HG03045 (cell line): Measurements from ENCODE around the gene ZNF503.

ENCODE experiments used
- ATAC-seq: cut with Tn5 transposase; IDR thresholded peaks from one replicate; pipeline ENCODE4 v1.9.1; 2021; ENCODE audit warnings: mild to moderate bottlenecking, moderate library complexity; ENCODE audit not compliant: unreplicated experiment

ZNF503 gene

GRCh38 chr10:75401569-75402485, at the start of gene ZNF503:
Gene ZNF503, minus strand, starts transcription at chr10:75401764. Its CDS starts 345 bp downstream, at chr10:75401419.
- peak; percentile 46 for ATAC-seq

GRCh38 chr10:75450644-75451640, 49.4 kb upstream of the ZNF503 start:
- no peak for ATAC-seq

GRCh38 chr10:75450075-75450445, 48.5 kb upstream of the ZNF503 start:
- no peak for ATAC-seq

GRCh38 chr10:75449382-75450074, 48.0 kb upstream of the ZNF503 start:
- ATAC-seq, result no peak

- ATAC-seq, result no peak
These were observed 46.6 kb upstream of the ZNF503 start for GRCh38 chr10:75448166-75448565.

DNA sequence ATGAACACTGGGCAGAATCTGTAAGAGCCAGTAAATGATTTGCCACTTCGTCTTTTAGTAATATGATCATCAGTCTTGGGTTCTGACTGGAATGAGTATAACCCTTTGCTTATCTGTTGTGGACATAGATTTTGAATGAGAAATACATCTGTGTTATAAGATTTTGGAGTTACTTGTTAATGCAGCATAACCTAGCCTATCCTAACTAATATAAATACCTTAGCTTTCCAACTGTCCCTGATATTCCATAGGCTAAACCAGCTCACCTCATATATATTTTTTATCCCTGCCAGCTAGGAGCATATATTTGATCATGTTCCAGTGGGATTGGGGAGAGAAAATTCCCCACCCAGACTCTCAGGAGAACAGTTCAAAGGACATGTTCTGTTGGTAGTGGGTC, 44.9 kb upstream of the ZNF503 start:
- ATAC-seq, result no peak

DNA sequence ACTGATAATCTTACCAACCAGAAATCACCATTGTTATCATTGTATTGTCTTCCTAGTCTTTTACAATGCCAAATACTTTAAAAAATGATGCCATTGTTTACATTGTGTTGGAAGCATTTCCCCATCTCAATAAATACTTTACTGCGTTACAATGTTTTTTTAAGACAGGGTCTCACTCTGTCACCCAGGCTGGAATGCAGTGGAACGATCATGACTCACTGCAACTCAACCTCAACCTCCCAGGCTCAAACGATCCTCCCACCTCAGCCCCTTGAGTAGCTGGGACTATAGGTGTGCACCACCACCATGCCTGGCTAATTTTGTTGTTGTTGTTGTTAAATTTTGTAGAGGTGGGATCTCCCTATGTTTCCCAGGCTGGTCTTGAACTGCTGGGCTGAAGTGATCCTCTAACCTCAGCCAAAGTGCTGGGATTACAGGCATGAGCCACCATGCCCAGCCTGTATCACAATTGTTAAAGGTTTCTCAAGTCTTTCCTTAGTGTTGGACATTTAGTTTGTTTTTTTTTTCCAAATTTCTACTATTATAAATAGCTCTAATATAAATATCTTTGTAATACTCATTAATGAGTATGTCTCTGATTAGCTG, 43.3 kb upstream of the ZNF503 start:
- no peak for ATAC-seq

DNA sequence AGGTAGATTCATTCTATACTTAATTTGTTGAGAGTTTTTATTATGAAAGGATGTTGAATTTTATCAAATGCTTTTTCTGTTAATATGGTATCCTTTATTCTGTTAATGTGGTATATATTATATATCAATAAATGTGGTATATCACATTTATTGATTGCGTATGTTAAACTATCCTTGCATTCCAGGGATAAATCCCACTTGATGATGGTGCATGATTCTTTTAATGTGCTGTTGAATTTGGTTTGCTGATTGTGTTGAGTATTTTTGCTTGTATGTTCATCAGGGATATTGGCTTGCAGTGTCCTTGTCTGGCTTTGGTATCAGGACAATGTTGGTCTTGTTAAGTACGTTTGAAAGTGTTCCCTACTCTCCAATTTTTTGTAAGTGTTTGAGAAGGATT, 41.8 kb upstream of the ZNF503 start:
- ATAC-seq, result no peak

GRCh38 chr10:75441682-75442081, 40.1 kb upstream of the ZNF503 start:
- no peak for ATAC-seq

- no peak for ATAC-seq
These were observed 39.6 kb upstream of the ZNF503 start for GRCh38 chr10:75441196-75441595.

GRCh38 chr10:75440271-75440793, 38.8 kb upstream of the ZNF503 start:
- ATAC-seq, result no peak

DNA sequence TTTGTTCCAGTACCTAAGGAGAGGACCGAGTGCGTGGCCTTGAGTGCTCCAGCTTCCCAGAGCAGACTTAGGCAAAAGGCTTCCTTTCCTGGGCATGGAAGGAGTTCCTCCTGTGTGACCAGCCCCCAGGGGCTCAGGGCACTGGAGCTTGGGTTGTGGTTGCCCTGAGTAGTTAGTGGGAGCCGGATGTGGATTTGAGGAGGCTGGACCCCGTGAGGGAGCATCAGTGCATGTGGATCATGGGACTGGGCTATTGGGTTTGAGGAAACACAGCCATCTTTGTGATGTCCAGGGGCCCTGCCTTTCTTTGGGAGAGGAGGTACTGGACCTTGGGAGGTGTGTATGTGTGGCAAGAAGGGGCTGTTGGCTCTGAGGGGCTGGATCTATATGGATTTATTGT, 38.2 kb upstream of the ZNF503 start:
- no peak for ATAC-seq

DNA sequence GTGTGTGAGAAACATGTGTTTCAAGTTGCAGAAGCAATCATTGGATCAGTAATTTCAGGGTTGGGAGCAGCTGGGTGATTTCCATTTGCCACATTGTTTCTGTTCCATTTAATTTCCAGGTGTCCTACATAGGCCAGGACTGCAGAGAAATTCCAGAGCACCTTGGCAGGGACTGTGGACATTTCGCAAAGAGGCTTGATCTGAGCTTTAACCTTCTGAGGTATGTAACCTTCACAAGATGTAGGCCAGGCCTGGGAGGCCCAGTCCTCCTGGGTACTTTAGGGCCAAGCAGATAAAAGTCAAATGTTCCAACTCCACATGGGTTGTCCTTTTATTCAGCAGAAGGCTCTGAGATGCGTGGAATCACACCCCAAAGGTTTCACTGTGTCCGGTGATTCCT, 36.7 kb upstream of the ZNF503 start:
- ATAC-seq, result no peak

DNA sequence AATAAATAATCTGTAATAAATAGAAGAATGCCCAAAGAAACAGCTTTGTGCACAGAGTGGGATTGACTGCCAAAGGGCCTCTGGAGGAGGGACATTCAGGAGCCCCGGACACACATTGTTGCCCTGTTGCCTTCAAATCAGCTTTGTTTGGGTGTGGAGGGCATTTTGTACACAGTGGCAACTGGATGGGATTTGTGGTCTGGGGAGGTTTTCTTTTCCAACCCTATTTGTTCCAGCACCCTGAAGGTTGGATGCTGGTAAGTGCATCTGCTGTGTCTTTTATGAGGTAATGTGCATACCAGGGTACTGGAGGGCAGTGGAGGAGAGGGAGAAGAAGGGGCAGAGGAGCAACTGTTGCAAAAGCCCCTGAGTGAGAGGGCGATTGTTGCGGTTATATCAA, 36.1 kb upstream of the ZNF503 start:
- no peak for ATAC-seq

GRCh38 chr10:75436896-75437295, 35.3 kb upstream of the ZNF503 start:
- ATAC-seq, result no peak

- no peak for ATAC-seq
These were observed 33.7 kb upstream of the ZNF503 start for GRCh38 chr10:75435291-75435690.

DNA sequence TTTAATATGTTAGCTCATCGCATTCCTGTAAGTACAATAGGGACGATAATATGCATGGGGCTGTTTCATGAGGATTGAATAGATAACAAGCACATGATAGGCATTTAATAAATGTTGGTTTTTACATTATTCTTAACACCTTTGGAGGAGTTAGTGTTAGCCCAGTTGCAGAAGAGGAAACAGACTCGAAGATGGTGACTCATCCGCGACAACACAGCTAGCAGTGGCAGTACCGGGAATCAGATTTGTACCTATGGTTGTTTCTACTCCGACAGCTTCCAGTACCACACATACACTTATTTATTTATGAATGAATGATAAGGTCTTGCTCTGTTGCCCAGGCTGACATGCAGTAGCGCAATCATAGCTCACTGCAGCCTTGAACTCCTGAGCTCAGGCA, 32.7 kb upstream of the ZNF503 start:
- ATAC-seq, result no peak

GRCh38 chr10:75433216-75433615, 31.7 kb upstream of the ZNF503 start:
- no peak for ATAC-seq

- no peak for ATAC-seq
These were observed 31.2 kb upstream of the ZNF503 start for GRCh38 chr10:75432763-75433162.

DNA sequence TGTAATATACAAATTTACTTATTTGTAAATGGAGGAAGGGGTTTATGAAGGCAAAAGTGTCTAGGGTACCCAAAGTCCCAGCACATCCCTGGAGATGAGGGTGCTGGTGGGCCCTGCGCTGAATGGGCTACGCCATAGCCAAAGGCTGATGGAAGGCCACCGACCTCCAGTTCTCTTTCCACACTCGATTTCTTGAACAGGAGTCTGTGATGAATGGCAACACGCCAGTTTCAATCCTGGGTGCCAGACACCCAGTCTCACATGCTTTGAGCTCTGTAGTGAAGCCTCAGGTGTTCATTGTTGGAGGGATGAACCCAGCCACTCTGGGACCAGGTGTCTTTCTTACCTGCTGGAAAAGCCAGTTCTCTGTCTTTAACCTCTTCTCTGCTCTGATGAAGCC, 30.6 kb upstream of the ZNF503 start:
- no peak for ATAC-seq
